ENCODE results near the gene CMTM5.

DNA sequence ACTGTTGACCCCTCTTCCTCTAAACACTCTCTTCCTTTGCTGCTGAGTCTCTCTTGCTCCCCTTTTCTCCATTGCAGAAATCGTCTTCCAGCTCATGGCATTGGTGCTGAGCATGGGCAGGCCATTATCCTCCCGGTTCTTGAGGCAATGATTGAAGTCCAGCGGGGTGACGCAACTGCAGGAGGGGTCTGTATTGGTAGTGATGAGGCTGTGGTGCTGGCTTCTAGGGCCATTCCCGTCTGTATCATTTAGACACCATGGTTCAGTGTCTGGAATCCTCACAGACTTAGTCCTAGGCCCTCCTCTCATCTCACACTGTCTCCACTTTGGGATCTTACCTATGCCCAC is 23.4 kb upstream of the CMTM5 start:
- TF ChIP-seq PPARA (CRISPR knock-in tag; IDR thresholded peaks at IDR 0.05; ENCODE audit: borderline replicate concordance) (no peak), BACH2 (CRISPR knock-in tag; IDR thresholded peaks at IDR 0.05; ENCODE audit: borderline replicate concordance) (no peak), ARNTL (CRISPR knock-in tag; IDR thresholded peaks at IDR 0.05; ENCODE audit: borderline replicate concordance, low read depth) (no peak), CSRNP3 (CRISPR knock-in tag; IDR thresholded peaks at IDR 0.05) (no peak), ISL1 (CRISPR knock-in tag; IDR thresholded peaks at IDR 0.05) (no peak), GLIS3 (CRISPR knock-in tag; IDR thresholded peaks at IDR 0.05) (no peak), ZNF565 (CRISPR knock-in tag; conservative IDR thresholded peaks at IDR 0.05; ENCODE audit: low read depth) (no peak), TOX (CRISPR knock-in tag; IDR thresholded peaks at IDR 0.05; ENCODE audit: borderline replicate concordance) (no peak), SNAI2 (CRISPR knock-in tag; IDR thresholded peaks at IDR 0.05) (no peak), RARB (CRISPR knock-in tag; IDR thresholded peaks at IDR 0.05) (no peak)
- TF ChIP-seq, protein P1, sequence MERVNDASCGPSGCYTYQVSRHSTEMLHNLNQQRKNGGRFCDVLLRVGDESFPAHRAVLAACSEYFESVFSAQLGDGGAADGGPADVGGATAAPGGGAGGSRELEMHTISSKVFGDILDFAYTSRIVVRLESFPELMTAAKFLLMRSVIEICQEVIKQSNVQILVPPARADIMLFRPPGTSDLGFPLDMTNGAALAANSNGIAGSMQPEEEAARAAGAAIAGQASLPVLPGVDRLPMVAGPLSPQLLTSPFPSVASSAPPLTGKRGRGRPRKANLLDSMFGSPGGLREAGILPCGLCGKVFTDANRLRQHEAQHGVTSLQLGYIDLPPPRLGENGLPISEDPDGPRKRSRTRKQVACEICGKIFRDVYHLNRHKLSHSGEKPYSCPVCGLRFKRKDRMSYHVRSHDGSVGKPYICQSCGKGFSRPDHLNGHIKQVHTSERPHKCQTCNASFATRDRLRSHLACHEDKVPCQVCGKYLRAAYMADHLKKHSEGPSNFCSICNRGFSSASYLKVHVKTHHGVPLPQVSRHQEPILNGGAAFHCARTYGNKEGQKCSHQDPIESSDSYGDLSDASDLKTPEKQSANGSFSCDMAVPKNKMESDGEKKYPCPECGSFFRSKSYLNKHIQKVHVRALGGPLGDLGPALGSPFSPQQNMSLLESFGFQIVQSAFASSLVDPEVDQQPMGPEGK (CRISPR knock-in tag; IDR thresholded peaks at IDR 0.05; ENCODE audit: borderline replicate concordance) = no peak
- TF ChIP-seq, protein P2, sequence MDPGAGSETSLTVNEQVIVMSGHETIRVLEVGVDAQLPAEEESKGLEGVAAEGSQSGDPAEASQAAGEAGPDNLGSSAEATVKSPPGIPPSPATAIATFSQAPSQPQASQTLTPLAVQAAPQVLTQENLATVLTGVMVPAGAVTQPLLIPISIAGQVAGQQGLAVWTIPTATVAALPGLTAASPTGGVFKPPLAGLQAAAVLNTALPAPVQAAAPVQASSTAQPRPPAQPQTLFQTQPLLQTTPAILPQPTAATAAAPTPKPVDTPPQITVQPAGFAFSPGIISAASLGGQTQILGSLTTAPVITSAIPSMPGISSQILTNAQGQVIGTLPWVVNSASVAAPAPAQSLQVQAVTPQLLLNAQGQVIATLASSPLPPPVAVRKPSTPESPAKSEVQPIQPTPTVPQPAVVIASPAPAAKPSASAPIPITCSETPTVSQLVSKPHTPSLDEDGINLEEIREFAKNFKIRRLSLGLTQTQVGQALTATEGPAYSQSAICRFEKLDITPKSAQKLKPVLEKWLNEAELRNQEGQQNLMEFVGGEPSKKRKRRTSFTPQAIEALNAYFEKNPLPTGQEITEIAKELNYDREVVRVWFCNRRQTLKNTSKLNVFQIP (CRISPR knock-in tag; IDR thresholded peaks at IDR 0.05; ENCODE audit: borderline replicate concordance, low read depth) = no peak
- TF ChIP-seq, protein P3, sequence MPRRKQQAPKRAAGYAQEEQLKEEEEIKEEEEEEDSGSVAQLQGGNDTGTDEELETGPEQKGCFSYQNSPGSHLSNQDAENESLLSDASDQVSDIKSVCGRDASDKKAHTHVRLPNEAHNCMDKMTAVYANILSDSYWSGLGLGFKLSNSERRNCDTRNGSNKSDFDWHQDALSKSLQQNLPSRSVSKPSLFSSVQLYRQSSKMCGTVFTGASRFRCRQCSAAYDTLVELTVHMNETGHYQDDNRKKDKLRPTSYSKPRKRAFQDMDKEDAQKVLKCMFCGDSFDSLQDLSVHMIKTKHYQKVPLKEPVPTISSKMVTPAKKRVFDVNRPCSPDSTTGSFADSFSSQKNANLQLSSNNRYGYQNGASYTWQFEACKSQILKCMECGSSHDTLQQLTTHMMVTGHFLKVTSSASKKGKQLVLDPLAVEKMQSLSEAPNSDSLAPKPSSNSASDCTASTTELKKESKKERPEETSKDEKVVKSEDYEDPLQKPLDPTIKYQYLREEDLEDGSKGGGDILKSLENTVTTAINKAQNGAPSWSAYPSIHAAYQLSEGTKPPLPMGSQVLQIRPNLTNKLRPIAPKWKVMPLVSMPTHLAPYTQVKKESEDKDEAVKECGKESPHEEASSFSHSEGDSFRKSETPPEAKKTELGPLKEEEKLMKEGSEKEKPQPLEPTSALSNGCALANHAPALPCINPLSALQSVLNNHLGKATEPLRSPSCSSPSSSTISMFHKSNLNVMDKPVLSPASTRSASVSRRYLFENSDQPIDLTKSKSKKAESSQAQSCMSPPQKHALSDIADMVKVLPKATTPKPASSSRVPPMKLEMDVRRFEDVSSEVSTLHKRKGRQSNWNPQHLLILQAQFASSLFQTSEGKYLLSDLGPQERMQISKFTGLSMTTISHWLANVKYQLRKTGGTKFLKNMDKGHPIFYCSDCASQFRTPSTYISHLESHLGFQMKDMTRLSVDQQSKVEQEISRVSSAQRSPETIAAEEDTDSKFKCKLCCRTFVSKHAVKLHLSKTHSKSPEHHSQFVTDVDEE (CRISPR knock-in tag; IDR thresholded peaks at IDR 0.05) = no peak
